ENCODE data around the gene STIP1.

- TF ChIP-seq POLR2A (IDR thresholded peaks at IDR 0.05) (no peak), CTCF (IDR thresholded peaks at IDR 0.05 in 8 of 11, conservative IDR thresholded peaks at IDR 0.05 in 3 of 11) (peak in 3 of 11 experiments; percentile 23 to 27 (median 25)), POLR2AphosphoS5 (IDR thresholded peaks at IDR 0.05) (peak; percentile 86 to 91 (median 88))
These were observed 20.7 kb downstream of the STIP1 start, which contains the start of gene FERMT3 for GRCh38 chr11:64206457-64207255.
